Calu3 (cell line): Measurements from ENCODE around the gene ACBD3. TPM values are rescaled to one million over a fixed set of nuclear protein-coding genes. Genes with fewer than 3 reads are reported as not detected.

ENCODE experiments used
- BruUV-seq: library from RNA; stranded (reverse); fragments of 400-500 nt; replicated peaks from 2 replicates; lab custom pipeline; 2021; lab: Mats Ljungman, UMichigan
- CTCF ChIA-PET: fragments of 300-600 bp; sonication (Branson Sonifier 250); formaldehyde crosslinking; loops from one replicate; lab custom pipeline; 2022; ENCODE audit warnings: antibody characterized with exemption; lab: Charles Lee
- DNase-seq: peaks from one replicate; pipeline ENCODE4 v3.0.0; 2022
- H3K27ac Mint-ChIP-seq: one replicate; pipeline ENCODE4 v1.8.0; 2022; ENCODE audit warnings: mixed read lengths; ENCODE audit not compliant: unreplicated experiment
- H3K27me3 Mint-ChIP-seq: one replicate; pipeline ENCODE4 v1.8.0; 2022; ENCODE audit warnings: mixed read lengths; ENCODE audit not compliant: unreplicated experiment
- H3K36me3 Mint-ChIP-seq: one replicate; pipeline ENCODE4 v1.8.0; 2022; ENCODE audit warnings: mild to moderate bottlenecking, moderate library complexity, mixed read lengths; ENCODE audit not compliant: insufficient read depth, unreplicated experiment
- H3K4me1 Mint-ChIP-seq: one replicate; pipeline ENCODE4 v1.8.0; 2022; ENCODE audit warnings: mild to moderate bottlenecking, low read depth, mixed read lengths; ENCODE audit not compliant: unreplicated experiment
- H3K4me3 Mint-ChIP-seq: one replicate; pipeline ENCODE4 v1.8.0; 2022; ENCODE audit warnings: mild to moderate bottlenecking, low read depth, moderate library complexity, mixed read lengths; ENCODE audit not compliant: unreplicated experiment
- H3K9me3 Mint-ChIP-seq: one replicate; pipeline ENCODE4 v1.8.0; 2022; ENCODE audit warnings: low read depth, mixed read lengths; ENCODE audit not compliant: unreplicated experiment
- intact Hi-C: fragments of 100-400 bp; cut with micrococcal nuclease; formaldehyde crosslinking; loops from one replicate; pipeline ENCODE4 v1.10.0; 2022; ENCODE audit not compliant: unreplicated experiment
- total RNA-seq: library from RNA; stranded (reverse); gene quantifications from 2 replicates; pipeline ENCODE4 v1.2.3, GENCODE V29; 2022
- TF ChIP-seq, protein P1 (sequence below): fragments of 200-600 bp; IDR thresholded peaks from one replicate; pipeline ENCODE4 v1.8.0; 2022; ENCODE audit warnings: antibody characterized with exemption; ENCODE audit not compliant: unreplicated experiment

ACBD3 gene
- total RNA-seq, 1 experiment from 2014 or later = 51.6 TPM

DNA sequence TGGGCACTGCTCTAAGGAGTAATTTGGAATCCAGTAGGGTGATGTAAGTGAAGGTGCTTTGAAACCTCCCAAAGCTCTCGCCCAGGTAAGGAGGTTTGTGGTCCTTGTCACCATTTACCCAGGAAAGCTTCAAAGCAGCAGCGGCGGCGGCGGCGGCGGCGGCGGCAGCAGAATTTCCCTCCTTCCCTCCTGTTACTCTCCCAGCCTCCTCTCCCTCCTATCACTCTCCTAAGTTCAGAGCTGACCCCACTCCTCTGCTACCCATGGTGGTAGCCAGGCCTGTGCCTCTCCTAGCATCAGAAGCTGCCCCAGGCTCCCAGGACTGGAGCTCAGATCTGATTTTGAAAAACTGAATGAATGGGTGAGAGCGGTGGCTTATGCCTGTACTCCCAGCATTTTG lies 60.7 kb downstream of the ACBD3 start:
- TF ChIP-seq, protein P1, sequence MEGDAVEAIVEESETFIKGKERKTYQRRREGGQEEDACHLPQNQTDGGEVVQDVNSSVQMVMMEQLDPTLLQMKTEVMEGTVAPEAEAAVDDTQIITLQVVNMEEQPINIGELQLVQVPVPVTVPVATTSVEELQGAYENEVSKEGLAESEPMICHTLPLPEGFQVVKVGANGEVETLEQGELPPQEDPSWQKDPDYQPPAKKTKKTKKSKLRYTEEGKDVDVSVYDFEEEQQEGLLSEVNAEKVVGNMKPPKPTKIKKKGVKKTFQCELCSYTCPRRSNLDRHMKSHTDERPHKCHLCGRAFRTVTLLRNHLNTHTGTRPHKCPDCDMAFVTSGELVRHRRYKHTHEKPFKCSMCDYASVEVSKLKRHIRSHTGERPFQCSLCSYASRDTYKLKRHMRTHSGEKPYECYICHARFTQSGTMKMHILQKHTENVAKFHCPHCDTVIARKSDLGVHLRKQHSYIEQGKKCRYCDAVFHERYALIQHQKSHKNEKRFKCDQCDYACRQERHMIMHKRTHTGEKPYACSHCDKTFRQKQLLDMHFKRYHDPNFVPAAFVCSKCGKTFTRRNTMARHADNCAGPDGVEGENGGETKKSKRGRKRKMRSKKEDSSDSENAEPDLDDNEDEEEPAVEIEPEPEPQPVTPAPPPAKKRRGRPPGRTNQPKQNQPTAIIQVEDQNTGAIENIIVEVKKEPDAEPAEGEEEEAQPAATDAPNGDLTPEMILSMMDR = no peak
- CTCF ChIA-PET = interaction anchor here (0.5 to 3.7 kb wide), 28 partner anchors 8 to 704 kb away, joined by 3 to 50 read pairs (median 4); partner anchors contain the start of genes H3-3A, LIN9 and PARP1
- Mint-ChIP-seq H3K36me3 (peaks cover 66% of the 10 kb centered on the region), H3K4me1 (peaks cover 63% of the 10 kb centered on the region), H3K27me3 (no peaks in the 10 kb centered on the region), H3K4me3 (no peak overlapping the region), H3K9me3 (no peaks in the 10 kb centered on the region), H3K27ac (peak overlapping the region; percentile 97)
- intact Hi-C loops = loop anchor here (1.0 to 5.0 kb wide), 3 partner anchors 56 to 206 kb away; no protein-coding TSS in a partner anchor
- no TSS peak for BruUV-seq
- no peak for DNase-seq

GRCh38 chr1:226125097-226125630 lies 61.4 kb downstream of the ACBD3 start:
- no peaks in the 10 kb centered on the region for H3K9me3 Mint-ChIP-seq
- TF ChIP-seq, protein P1 = peak; percentile 98
- no peaks in the 10 kb centered on the region for H3K27me3 Mint-ChIP-seq
- DNase-seq = peak; percentile 96
- CTCF ChIA-PET = interaction anchor here (0.5 to 3.7 kb wide), 27 partner anchors 9 to 703 kb away, joined by 3 to 50 read pairs (median 5); partner anchors contain the start of genes H3-3A, LIN9 and PARP1
- intact Hi-C loops = loop anchor here (1.0 to 5.0 kb wide), 3 partner anchors 57 to 207 kb away; no protein-coding TSS in a partner anchor
- no TSS peak for BruUV-seq
- H3K4me1 Mint-ChIP-seq = peaks cover 65% of the 10 kb centered on the region
- peak overlapping the region; percentile 82 for H3K4me3 Mint-ChIP-seq
- peak overlapping the region; percentile 84 for H3K27ac Mint-ChIP-seq
- peaks cover 73% of the 10 kb centered on the region for H3K36me3 Mint-ChIP-seq

- TF ChIP-seq, protein P1 = no peak
- intact Hi-C loops = loop anchor here (2.0 to 5.0 kb wide), 3 partner anchors 42 to 127 kb away; partner anchors contain the start of gene SDE2
- peak; percentile 75 for DNase-seq
- H3K4me3 Mint-ChIP-seq = peak overlapping the region; percentile 82
- CTCF ChIA-PET = interaction anchor here (1.0 to 3.7 kb wide), 6 partner anchors 9 to 74 kb away, joined by 3 to 50 read pairs (median 6); partner anchors contain the start of gene H3-3A
- peaks cover 63% of the 10 kb centered on the region for H3K4me1 Mint-ChIP-seq
- no peaks in the 10 kb centered on the region for H3K9me3 Mint-ChIP-seq
- BruUV-seq = no TSS peak
- peaks cover 73% of the 10 kb centered on the region for H3K36me3 Mint-ChIP-seq
- H3K27me3 Mint-ChIP-seq = peaks cover under 1% of the 10 kb centered on the region
- H3K27ac Mint-ChIP-seq = peak overlapping the region; percentile 84
Observed at GRCh38 chr1:226123591-226124471, 62.7 kb downstream of the ACBD3 start.

GRCh38 chr1:226123212-226123560 lies 63.4 kb downstream of the ACBD3 start:
- Mint-ChIP-seq H3K9me3 (no peaks in the 10 kb centered on the region), H3K4me1 (peaks cover 57% of the 10 kb centered on the region), H3K4me3 (peak overlapping the region; percentile 82), H3K27me3 (peaks cover 7% of the 10 kb centered on the region), H3K36me3 (peaks cover 66% of the 10 kb centered on the region), H3K27ac (peak overlapping the region; percentile 84)
- intact Hi-C loops = loop anchor here (2.0 to 5.0 kb wide), 3 partner anchors 41 to 126 kb away; partner anchors contain the start of gene SDE2
- CTCF ChIA-PET = interaction anchor here (0.9 to 3.7 kb wide), 7 partner anchors 10 to 75 kb away, joined by 3 to 50 read pairs (median 6); partner anchors contain the start of gene H3-3A
- BruUV-seq = no TSS peak
- TF ChIP-seq, protein P1 = no peak
- DNase-seq = no peak
